Spleen (tissue), 7 donors: Measurements from ENCODE around the gene ARL6IP1.
"Not testable (repeated sequence)": the region's sequence is repeated elsewhere in the genome, so short reads cannot be mapped to it uniquely, and the experiment has no call there.

Experiments
- POLR2A ChIP-seq, 3 donors: fragments of 450-650 bp; IDR thresholded peaks; one replicate each; pipeline ENCODE4 v1.5.1; 2017; ENCODE audit warnings: antibody characterized with exemption in 3 of 3, mild to moderate bottlenecking in 1 of 3
- POLR2AphosphoS5 ChIP-seq, 3 donors: sonication (generic); formaldehyde crosslinking; IDR thresholded peaks; one replicate each; pipeline ENCODE4 v1.5.1; 2017; ENCODE audit warnings: antibody characterized with exemption in 3 of 3
- TF ChIP-seq, protein P1 (sequence below), 11 experiments: fragments of 200-600 bp in 7 of 11; fragments of 450-650 bp in 4 of 11; sonication (generic) in 4 of 11; IDR thresholded peaks in 8 of 11; conservative IDR thresholded peaks in 3 of 11; 1 replicate in 7 of 11; 2 replicates in 4 of 11; pipeline versions ENCODE4 v1.4.0 to v1.8.0; 2016 to 2021; ENCODE audit warnings: antibody characterized with exemption in 11 of 11, inconsistent platforms in 4 of 11, mild to moderate bottlenecking in 1 of 11
- donor health status: DM: no; HTN: no; CAD: no; lungs with moderate emphysema.
- donor health status: DM: no; HTN: no; CAD: no.
- donor health status: DM: no; HTN: no; CAD: no.

DNA sequence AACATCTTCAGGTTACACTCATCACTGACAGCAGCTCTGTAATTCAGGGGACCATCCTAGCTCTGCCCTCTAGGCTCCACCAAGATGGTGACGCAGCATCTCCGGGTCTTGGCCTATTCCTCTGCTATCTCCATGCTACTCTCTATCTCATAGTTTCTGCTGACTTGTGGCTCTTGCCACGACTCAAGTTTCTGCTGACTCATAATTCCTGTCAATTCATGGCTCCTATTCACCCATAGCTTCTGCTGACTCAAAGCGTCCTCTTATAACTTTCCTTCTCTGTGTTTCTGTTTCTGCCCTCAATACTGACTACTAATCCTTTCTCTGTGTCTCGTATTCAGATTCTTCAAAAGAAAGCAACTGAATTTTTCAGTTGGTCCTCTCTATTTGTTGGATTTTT is 38.6 kb downstream of the ARL6IP1 start:
- TF ChIP-seq POLR2A, POLR2AphosphoS5 (IDR thresholded peaks at IDR 0.05): not testable (repeated sequence)
- TF ChIP-seq, protein P1, sequence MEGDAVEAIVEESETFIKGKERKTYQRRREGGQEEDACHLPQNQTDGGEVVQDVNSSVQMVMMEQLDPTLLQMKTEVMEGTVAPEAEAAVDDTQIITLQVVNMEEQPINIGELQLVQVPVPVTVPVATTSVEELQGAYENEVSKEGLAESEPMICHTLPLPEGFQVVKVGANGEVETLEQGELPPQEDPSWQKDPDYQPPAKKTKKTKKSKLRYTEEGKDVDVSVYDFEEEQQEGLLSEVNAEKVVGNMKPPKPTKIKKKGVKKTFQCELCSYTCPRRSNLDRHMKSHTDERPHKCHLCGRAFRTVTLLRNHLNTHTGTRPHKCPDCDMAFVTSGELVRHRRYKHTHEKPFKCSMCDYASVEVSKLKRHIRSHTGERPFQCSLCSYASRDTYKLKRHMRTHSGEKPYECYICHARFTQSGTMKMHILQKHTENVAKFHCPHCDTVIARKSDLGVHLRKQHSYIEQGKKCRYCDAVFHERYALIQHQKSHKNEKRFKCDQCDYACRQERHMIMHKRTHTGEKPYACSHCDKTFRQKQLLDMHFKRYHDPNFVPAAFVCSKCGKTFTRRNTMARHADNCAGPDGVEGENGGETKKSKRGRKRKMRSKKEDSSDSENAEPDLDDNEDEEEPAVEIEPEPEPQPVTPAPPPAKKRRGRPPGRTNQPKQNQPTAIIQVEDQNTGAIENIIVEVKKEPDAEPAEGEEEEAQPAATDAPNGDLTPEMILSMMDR (IDR thresholded peaks at IDR 0.05 in 8 of 11, conservative IDR thresholded peaks at IDR 0.05 in 3 of 11) = not testable (repeated sequence)
